ENCODE results near the gene PHIP. TPM values are rescaled to one million over a fixed set of nuclear protein-coding genes. Genes with fewer than 3 reads are reported as not detected.
A peak's percentile ranks its signal among the peaks of the same experiment; 100 is the strongest.

The PHIP gene
- total and polyA plus RNA-seq, 10 of the 15 experiments (the other 5 are each of a cell fraction or from before 2014, with no cell fraction given) = 8.5 to 34.6 (median 17.9) TPM

DNA sequence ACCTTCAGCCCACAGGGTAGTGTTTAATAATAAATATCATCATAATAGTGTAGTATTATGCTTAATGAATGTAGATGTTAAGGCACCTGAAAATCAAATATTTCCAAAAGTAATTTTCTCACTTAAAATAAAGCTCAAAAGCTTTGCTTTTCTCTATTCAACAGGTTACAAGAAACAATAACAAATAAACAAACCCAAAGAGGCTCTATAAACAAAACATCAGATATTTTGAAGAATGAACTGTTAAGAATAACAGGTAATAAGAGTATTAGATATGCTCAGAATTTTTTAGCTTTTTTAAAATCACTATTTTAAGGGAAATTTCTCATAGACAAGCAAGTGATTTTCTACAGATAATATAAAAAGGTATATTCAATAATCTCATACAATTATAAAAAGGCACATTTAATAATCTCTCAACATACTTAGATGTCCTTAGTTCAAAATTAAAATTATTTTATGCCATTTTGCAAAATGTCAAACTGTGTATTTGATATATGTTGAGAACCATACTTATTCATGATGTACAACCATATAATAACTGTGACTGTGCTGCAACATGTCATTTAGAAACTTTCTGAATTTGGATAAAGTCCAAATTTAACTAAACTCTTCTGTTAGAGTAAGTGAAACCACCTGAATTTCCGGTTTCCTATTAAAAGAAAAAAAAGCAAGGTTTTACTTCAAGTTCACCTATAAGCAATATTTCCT, 35.8 kb downstream of the PHIP start (continued):
- TF ChIP-seq, protein P1, sequence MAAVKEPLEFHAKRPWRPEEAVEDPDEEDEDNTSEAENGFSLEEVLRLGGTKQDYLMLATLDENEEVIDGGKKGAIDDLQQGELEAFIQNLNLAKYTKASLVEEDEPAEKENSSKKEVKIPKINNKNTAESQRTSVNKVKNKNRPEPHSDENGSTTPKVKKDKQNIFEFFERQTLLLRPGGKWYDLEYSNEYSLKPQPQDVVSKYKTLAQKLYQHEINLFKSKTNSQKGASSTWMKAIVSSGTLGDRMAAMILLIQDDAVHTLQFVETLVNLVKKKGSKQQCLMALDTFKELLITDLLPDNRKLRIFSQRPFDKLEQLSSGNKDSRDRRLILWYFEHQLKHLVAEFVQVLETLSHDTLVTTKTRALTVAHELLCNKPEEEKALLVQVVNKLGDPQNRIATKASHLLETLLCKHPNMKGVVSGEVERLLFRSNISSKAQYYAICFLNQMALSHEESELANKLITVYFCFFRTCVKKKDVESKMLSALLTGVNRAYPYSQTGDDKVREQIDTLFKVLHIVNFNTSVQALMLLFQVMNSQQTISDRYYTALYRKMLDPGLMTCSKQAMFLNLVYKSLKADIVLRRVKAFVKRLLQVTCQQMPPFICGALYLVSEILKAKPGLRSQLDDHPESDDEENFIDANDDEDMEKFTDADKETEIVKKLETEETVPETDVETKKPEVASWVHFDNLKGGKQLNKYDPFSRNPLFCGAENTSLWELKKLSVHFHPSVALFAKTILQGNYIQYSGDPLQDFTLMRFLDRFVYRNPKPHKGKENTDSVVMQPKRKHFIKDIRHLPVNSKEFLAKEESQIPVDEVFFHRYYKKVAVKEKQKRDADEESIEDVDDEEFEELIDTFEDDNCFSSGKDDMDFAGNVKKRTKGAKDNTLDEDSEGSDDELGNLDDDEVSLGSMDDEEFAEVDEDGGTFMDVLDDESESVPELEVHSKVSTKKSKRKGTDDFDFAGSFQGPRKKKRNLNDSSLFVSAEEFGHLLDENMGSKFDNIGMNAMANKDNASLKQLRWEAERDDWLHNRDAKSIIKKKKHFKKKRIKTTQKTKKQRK (IDR thresholded peaks at IDR 0.05; ENCODE audit: low read depth, low read length) = no peak
- TF ChIP-seq, protein P2, sequence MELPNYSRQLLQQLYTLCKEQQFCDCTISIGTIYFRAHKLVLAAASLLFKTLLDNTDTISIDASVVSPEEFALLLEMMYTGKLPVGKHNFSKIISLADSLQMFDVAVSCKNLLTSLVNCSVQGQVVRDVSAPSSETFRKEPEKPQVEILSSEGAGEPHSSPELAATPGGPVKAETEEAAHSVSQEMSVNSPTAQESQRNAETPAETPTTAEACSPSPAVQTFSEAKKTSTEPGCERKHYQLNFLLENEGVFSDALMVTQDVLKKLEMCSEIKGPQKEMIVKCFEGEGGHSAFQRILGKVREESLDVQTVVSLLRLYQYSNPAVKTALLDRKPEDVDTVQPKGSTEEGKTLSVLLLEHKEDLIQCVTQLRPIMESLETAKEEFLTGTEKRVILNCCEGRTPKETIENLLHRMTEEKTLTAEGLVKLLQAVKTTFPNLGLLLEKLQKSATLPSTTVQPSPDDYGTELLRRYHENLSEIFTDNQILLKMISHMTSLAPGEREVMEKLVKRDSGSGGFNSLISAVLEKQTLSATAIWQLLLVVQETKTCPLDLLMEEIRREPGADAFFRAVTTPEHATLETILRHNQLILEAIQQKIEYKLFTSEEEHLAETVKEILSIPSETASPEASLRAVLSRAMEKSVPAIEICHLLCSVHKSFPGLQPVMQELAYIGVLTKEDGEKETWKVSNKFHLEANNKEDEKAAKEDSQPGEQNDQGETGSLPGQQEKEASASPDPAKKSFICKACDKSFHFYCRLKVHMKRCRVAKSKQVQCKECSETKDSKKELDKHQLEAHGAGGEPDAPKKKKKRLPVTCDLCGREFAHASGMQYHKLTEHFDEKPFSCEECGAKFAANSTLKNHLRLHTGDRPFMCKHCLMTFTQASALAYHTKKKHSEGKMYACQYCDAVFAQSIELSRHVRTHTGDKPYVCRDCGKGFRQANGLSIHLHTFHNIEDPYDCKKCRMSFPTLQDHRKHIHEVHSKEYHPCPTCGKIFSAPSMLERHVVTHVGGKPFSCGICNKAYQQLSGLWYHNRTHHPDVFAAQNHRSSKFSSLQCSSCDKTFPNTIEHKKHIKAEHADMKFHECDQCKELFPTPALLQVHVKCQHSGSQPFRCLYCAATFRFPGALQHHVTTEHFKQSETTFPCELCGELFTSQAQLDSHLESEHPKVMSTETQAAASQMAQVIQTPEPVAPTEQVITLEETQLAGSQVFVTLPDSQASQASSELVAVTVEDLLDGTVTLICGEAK (IDR thresholded peaks at IDR 0.05; ENCODE audit: borderline replicate concordance) = no peak
- no peak for TF ChIP-seq MYB (IDR thresholded peaks at IDR 0.05; ENCODE audit: borderline replicate concordance, low read depth, low read length)
- no peak for TF ChIP-seq IKZF1 (conservative IDR thresholded peaks at IDR 0.05)
- TF ChIP-seq, protein P3, sequence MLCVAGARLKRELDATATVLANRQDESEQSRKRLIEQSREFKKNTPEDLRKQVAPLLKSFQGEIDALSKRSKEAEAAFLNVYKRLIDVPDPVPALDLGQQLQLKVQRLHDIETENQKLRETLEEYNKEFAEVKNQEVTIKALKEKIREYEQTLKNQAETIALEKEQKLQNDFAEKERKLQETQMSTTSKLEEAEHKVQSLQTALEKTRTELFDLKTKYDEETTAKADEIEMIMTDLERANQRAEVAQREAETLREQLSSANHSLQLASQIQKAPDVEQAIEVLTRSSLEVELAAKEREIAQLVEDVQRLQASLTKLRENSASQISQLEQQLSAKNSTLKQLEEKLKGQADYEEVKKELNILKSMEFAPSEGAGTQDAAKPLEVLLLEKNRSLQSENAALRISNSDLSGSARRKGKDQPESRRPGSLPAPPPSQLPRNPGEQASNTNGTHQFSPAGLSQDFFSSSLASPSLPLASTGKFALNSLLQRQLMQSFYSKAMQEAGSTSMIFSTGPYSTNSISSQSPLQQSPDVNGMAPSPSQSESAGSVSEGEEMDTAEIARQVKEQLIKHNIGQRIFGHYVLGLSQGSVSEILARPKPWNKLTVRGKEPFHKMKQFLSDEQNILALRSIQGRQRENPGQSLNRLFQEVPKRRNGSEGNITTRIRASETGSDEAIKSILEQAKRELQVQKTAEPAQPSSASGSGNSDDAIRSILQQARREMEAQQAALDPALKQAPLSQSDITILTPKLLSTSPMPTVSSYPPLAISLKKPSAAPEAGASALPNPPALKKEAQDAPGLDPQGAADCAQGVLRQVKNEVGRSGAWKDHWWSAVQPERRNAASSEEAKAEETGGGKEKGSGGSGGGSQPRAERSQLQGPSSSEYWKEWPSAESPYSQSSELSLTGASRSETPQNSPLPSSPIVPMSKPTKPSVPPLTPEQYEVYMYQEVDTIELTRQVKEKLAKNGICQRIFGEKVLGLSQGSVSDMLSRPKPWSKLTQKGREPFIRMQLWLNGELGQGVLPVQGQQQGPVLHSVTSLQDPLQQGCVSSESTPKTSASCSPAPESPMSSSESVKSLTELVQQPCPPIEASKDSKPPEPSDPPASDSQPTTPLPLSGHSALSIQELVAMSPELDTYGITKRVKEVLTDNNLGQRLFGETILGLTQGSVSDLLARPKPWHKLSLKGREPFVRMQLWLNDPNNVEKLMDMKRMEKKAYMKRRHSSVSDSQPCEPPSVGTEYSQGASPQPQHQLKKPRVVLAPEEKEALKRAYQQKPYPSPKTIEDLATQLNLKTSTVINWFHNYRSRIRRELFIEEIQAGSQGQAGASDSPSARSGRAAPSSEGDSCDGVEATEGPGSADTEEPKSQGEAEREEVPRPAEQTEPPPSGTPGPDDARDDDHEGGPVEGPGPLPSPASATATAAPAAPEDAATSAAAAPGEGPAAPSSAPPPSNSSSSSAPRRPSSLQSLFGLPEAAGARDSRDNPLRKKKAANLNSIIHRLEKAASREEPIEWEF (IDR thresholded peaks at IDR 0.05; ENCODE audit: insufficient replicate concordance, low read depth, low read length) = no peak
- TF ChIP-seq, protein P4, sequence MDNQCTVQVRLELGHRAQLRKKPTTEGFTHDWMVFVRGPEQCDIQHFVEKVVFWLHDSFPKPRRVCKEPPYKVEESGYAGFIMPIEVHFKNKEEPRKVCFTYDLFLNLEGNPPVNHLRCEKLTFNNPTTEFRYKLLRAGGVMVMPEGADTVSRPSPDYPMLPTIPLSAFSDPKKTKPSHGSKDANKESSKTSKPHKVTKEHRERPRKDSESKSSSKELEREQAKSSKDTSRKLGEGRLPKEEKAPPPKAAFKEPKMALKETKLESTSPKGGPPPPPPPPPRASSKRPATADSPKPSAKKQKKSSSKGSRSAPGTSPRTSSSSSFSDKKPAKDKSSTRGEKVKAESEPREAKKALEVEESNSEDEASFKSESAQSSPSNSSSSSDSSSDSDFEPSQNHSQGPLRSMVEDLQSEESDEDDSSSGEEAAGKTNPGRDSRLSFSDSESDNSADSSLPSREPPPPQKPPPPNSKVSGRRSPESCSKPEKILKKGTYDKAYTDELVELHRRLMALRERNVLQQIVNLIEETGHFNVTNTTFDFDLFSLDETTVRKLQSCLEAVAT (IDR thresholded peaks at IDR 0.05) = no peak
- peak; percentile 48; the same call in 1 of the 2 replicates for TF ChIP-seq FOXM1 (IDR thresholded peaks at IDR 0.05; ENCODE audit: low read depth, low read length)

Measured in GM12878 (cell line).